Kidney glomerular epithelial cell (primary cell): ENCODE measurements around the gene ATP13A3.
"Not testable (repeated sequence)": the region's sequence is repeated elsewhere in the genome, so short reads cannot be mapped to it uniquely, and the experiment has no call there.

ENCODE experiments used
- DNase-seq: peaks from one replicate; lab custom pipeline; 2025; lab: John Stamatoyannopoulos, UW

ATP13A3 gene

GRCh38 chr3:194499516-194499915 is 12.7 kb upstream of the ATP13A3 start:
- DNase-seq = not testable (repeated sequence)

GRCh38 chr3:194497799-194498575 is 11.2 kb upstream of the ATP13A3 start:
- DNase-seq = peak; percentile 33

GRCh38 chr3:194496217-194496919 is 9.6 kb upstream of the ATP13A3 start:
- DNase-seq = no peak

GRCh38 chr3:194494951-194495374 is 8.2 kb upstream of the ATP13A3 start:
- no peak for DNase-seq

GRCh38 chr3:194493995-194494927 is 7.5 kb upstream of the ATP13A3 start:
- DNase-seq = peak; percentile 65

- DNase-seq = no peak
Observed at GRCh38 chr3:194492001-194492400, 5.2 kb upstream of the ATP13A3 start.

GRCh38 chr3:194489736-194490612 is 3.2 kb upstream of the ATP13A3 start:
- DNase-seq = no peak

- peak; percentile 56 for DNase-seq
Observed at GRCh38 chr3:194488055-194488742, 1.4 kb upstream of the ATP13A3 start.

GRCh38 chr3:194487289-194488054 is 670 bp upstream of the ATP13A3 start:
- DNase-seq = no peak

GRCh38 chr3:194485881-194486539 is 792 bp downstream of the ATP13A3 start:
- no peak for DNase-seq

GRCh38 chr3:194485468-194485880 is 1.3 kb downstream of the ATP13A3 start:
- DNase-seq = peak; percentile 60

GRCh38 chr3:194484614-194485013 is 2.2 kb downstream of the ATP13A3 start:
- DNase-seq = no peak

GRCh38 chr3:194483850-194484249 is 3.0 kb downstream of the ATP13A3 start:
- DNase-seq = no peak

GRCh38 chr3:194482830-194483229 is 4.0 kb downstream of the ATP13A3 start:
- not testable (repeated sequence) for DNase-seq

GRCh38 chr3:194482196-194482593 is 4.6 kb downstream of the ATP13A3 start:
- no peak for DNase-seq

GRCh38 chr3:194481525-194482195 is 5.1 kb downstream of the ATP13A3 start:
- peak; percentile 32 for DNase-seq

- DNase-seq = peak; percentile 32
Observed at GRCh38 chr3:194481103-194481502, 5.7 kb downstream of the ATP13A3 start.

- no peak for DNase-seq
Observed at GRCh38 chr3:194476784-194477183, 10.0 kb downstream of the ATP13A3 start.

- no peak for DNase-seq
Observed at GRCh38 chr3:194475978-194476377, 10.8 kb downstream of the ATP13A3 start.
